Heart right ventricle (tissue), 16 donors: ENCODE results near the gene NPC2. TPM values are rescaled to one million over a fixed set of nuclear protein-coding genes. Genes with fewer than 3 reads are reported as not detected.

ENCODE experiments used
- ATAC-seq, 8 donors: fragments of 200-7000 bp; cut with Tn5 transposase; one replicate each; pipeline ENCODE4 v1.9.1; 2020; ENCODE audit warnings: mild to moderate bottlenecking in 8 of 8, moderate library complexity in 8 of 8, moderate number of reproducible peaks in 1 of 8
- DNase-seq, 2 donors: peaks; one replicate each; pipeline ENCODE4 v3.0.0-alpha.2; 2020
- H3K27ac ChIP-seq, 10 donors: fragments of 200-600 bp; sonication (generic) in 2 of 10; one replicate each; pipeline versions ENCODE4 v1.5.0 to v1.8.0; 2020 to 2022; ENCODE audit warnings: mild to moderate bottlenecking in 3 of 10
- H3K27me3 ChIP-seq, 7 donors: fragments of 200-600 bp; one replicate each; pipeline ENCODE4 v1.8.0; 2021 to 2022; ENCODE audit warnings: mild to moderate bottlenecking in 2 of 7
- H3K36me3 ChIP-seq, 9 donors: fragments of 200-600 bp; sonication (generic) in 1 of 9; one replicate each; pipeline versions ENCODE4 v1.5.0 to v1.8.0; 2020 to 2022; ENCODE audit warnings: mild to moderate bottlenecking in 2 of 9
- H3K4me1 ChIP-seq, 9 donors: fragments of 200-600 bp; sonication (generic) in 1 of 9; one replicate each; pipeline versions ENCODE4 v1.5.0 to v1.8.0; 2020 to 2022; ENCODE audit warnings: mild to moderate bottlenecking in 4 of 9
- H3K4me3 ChIP-seq, 10 donors: fragments of 200-600 bp; sonication (generic) in 2 of 10; one replicate each; pipeline versions ENCODE4 v1.5.0 to v1.8.0; 2020 to 2022; ENCODE audit warnings: mild to moderate bottlenecking in 7 of 10, moderate library complexity in 2 of 10
- H3K9me3 ChIP-seq, 11 donors: fragments of 200-600 bp in 10 of 11; sonication (generic) in 2 of 11; one replicate each; pipeline versions ENCODE4 v1.5.0 to v1.8.0; 2013 to 2022; ENCODE audit warnings: mild to moderate bottlenecking in 2 of 11, control low read depth in 1 of 11, moderate library complexity in 1 of 11
- WGBS, 2 donors: extraction: QIAGEN DNeasy Blood & Tissue Kit; methylation state at CpG; one replicate each; pipeline ENCODE4 v1.1.7; 2013; ENCODE audit warnings: inconsistent platforms in 1 of 2; 5-methylcytosine and 5-hydroxymethylcytosine counted together
- intact Hi-C, 10 donors: fragments of 100-400 bp; cut with DNase I; formaldehyde crosslinking; loops; one replicate each; pipeline versions ENCODE4 v1.11.1 to v1.14.2; 2022
- polyA plus RNA-seq, 2 donors: library from polyadenylated mRNA; stranded (reverse); fragments of 200-250 nt; gene quantifications; one replicate each; pipeline ENCODE4 v1.2.3, GENCODE V29; 2013
- total RNA-seq, 10 donors: library from RNA; stranded (reverse); fragmentation: NEBNext Ultra II Directional in 3 of 10; extraction: Animal tissue kit (Norgen Biotek cat#: 25700) in 3 of 10; gene quantifications; one replicate each; pipeline versions ENCODE4 v1.2.1 to v1.2.4, GENCODE V29; 2021 to 2023
- TF ChIP-seq, protein P1 (sequence below), 9 donors: fragments of 200-600 bp; sonication (generic) in 2 of 9; IDR thresholded peaks; one replicate each; pipeline versions ENCODE4 v1.5.0 to v1.8.0; 2021 to 2022; ENCODE audit warnings: antibody characterized with exemption in 9 of 9, mild to moderate bottlenecking in 5 of 9, moderate library complexity in 1 of 9
- donor health status: Arrhythmogenic right ventricular cardiomyopathy.
- donor health status: ischemic (EF 13 %, LVEDD 7.1; RV severe dilation, severe dysfunction).
- donor health status: healthy with polysubstance abuse.
- donor health status: DM: no; HTN: yes; CAD: no.
- donor health status: DM: no; HTN: no; CAD: no.
- donor health status: ischemic (EF 25% LVEDD 6.9; RV normal size, moderate dysfunction).
- donor health status: ischemic (EF 25% LVEDD 5.7; RV mildly dilated, moderate dysfunction).
- donor health status: healthy.
- donor health status: DM: yes; HTN: yes; CAD: no.
- donor health status: Ischemic cardiomyopathy.
- donor health status: ischemic (EF 35%, LVEDD 5.7; RV mildly dilated, moderate dysfunction).
- donor health status: nonischemic (EF 11% LVEDD 7.7; RV severe dilation, severe dysfunction).
- donor health status: DM: yes; HTN: yes; CAD: no.
- donor health status: PGD.
- donor health status: ischemic (EF 29% LVEDD 5.4; RV normal size, mild dysfunction).
- donor health status: nonischemic (EF 23%, LVEDD 6.1; RV moderate dilation, normal function).

The NPC2 gene
- total and polyA plus RNA-seq, 12 donors: 70.0 to 258 (median 108) TPM

DNA sequence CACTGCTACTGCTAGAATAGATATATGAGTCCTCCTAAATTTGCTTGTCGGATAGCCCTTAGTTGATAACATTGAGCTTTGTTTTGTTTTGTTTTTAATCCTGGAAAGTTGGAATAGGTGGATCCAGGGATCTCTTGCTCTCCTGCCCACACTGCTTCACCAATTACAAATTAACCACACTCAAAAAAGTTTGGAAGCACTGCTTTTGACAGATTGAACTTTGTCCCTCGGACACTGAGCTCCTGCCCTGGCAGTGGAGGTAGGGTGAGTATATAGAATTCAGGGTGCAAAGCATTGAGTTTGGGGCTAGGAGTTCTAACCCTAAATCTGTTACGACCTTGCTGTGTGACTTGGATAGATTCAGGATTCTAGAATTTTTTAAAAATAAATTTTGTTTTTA is 52.0 kb downstream of the NPC2 start:
- H3K27ac ChIP-seq: no peak overlapping the region
- ATAC-seq (no peak), DNase-seq (no peak)
- no peaks in the 10 kb centered on the region for H3K36me3 ChIP-seq
- H3K9me3 ChIP-seq: no peaks in the 10 kb centered on the region
- TF ChIP-seq, protein P1, sequence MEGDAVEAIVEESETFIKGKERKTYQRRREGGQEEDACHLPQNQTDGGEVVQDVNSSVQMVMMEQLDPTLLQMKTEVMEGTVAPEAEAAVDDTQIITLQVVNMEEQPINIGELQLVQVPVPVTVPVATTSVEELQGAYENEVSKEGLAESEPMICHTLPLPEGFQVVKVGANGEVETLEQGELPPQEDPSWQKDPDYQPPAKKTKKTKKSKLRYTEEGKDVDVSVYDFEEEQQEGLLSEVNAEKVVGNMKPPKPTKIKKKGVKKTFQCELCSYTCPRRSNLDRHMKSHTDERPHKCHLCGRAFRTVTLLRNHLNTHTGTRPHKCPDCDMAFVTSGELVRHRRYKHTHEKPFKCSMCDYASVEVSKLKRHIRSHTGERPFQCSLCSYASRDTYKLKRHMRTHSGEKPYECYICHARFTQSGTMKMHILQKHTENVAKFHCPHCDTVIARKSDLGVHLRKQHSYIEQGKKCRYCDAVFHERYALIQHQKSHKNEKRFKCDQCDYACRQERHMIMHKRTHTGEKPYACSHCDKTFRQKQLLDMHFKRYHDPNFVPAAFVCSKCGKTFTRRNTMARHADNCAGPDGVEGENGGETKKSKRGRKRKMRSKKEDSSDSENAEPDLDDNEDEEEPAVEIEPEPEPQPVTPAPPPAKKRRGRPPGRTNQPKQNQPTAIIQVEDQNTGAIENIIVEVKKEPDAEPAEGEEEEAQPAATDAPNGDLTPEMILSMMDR (IDR thresholded peaks at IDR 0.05): no peak
- peaks cover 0 to 4% (median 0%) of the 10 kb centered on the region in 9 donors for H3K4me1 ChIP-seq
- H3K27me3 ChIP-seq: no peaks in the 10 kb centered on the region
- WGBS, 2 donors: 77 to 83% methylated on average over 3 of the region's 3 CpGs
- intact Hi-C loops: no loop called here
- H3K4me3 ChIP-seq: no peak overlapping the region

DNA sequence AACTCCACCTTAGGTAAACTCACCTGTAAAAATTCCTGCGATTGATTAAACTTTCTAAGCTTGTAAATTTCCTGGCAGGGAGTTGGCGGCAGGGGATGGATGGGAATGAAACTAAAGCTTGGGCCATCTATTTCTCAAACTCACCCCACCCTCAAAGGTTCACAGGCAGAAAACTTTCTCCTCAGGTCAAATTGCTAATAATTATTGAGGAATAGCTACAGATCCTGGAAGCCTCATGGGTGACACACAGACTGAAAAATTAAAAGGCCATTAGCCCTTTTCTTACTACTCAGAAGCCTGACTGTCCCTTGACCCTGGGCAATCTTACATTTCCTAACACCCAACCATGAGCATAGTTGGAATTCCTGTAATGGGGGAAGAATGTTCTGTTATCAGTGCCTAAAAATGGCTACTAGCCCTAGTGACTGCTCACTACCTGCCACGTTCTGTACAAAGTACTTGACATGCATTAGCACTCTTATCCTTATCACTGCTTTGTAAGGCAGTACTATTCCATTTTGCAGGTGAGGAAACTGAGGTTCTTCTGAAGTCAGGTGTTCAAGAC is 54.7 kb downstream of the NPC2 start:
- TF ChIP-seq, protein P1 (IDR thresholded peaks at IDR 0.05): no peak
- ATAC-seq (no peak), DNase-seq (no peak)
- 56 to 65% methylated on average over 3 of the region's 3 CpGs for WGBS, 2 donors
- H3K4me3 ChIP-seq: no peak overlapping the region
- no peaks in the 10 kb centered on the region for H3K9me3 ChIP-seq
- no peaks in the 10 kb centered on the region for H3K27me3 ChIP-seq
- peaks cover 0 to 4% (median 0%) of the 10 kb centered on the region in 9 donors for H3K4me1 ChIP-seq
- H3K27ac ChIP-seq: no peak overlapping the region
- H3K36me3 ChIP-seq: no peaks in the 10 kb centered on the region
- intact Hi-C loops: no loop called here

DNA sequence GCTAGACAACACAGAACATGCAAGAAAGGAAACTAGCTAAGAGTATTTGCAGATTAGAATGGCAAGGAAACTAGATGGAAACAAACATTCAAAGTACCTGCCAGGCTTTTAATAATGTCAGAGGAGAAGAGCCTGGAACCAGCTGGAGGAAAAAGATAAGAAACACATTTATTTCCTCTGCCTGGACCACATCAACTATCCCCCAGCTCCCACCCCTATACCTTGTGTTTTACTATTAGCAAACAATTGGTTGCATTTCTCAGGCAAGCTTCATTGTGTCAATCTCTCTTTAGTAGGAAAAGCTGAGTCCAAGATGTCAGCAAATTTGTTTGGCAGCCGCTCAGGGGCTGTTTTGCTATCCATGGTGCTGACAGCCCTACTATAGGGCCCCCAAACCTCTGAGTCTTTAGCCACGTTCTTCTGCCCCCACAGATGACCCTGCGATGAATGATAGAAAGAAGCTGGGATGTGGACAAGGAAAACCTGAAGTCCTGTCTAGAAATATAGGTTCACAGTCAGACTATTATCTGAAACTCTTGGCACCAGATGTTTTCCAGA is 55.5 kb downstream of the NPC2 start:
- Histone ChIP-seq H3K36me3 (no peaks in the 10 kb centered on the region), H3K4me1 (peaks cover 0 to 4% (median 0%) of the 10 kb centered on the region in 9 donors), H3K27ac (no peak overlapping the region), H3K9me3 (no peaks in the 10 kb centered on the region), H3K27me3 (no peaks in the 10 kb centered on the region), H3K4me3 (no peak overlapping the region)
- ATAC-seq (no peak), DNase-seq (no peak)
- intact Hi-C loops: no loop called here
- TF ChIP-seq, protein P1 (IDR thresholded peaks at IDR 0.05): no peak
- WGBS, 2 donors: 12% methylated on average over 3 of the region's 3 CpGs

DNA sequence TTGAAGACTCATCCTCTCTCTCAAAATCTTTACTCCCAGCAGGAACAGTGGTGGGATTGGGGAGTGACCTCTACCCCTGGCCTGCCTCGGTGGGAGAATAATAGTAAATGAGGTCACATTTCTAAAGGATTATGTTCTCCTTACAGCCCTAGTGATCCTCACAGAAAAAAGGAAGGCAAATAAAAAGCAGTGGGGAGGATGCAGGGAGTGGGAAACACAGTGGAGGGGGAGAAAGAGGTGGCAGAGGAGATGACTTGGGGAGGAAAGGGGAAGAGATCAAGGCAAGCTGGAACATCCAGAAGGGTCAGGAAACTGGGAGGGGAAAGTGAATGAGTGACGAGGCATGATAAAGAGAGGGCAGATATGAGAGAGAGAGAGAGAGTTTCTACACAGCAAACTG is 58.8 kb downstream of the NPC2 start:
- WGBS, 2 donors: 27 to 29% methylated on average over 2 of the region's 2 CpGs
- Histone ChIP-seq H3K36me3 (no peaks in the 10 kb centered on the region), H3K4me3 (no peak overlapping the region), H3K27ac (no peak overlapping the region), H3K27me3 (no peaks in the 10 kb centered on the region), H3K9me3 (no peaks in the 10 kb centered on the region), H3K4me1 (peaks cover 0 to 4% (median 0%) of the 10 kb centered on the region in 9 donors)
- ATAC-seq (no peak), DNase-seq (no peak)
- intact Hi-C loops: no loop called here
- TF ChIP-seq, protein P1 (IDR thresholded peaks at IDR 0.05): no peak
